ENCODE results near the gene NRXN3. TPM values are rescaled to one million over a fixed set of nuclear protein-coding genes. Genes with fewer than 3 reads are reported as not detected.

Gene NRXN3
- total RNA-seq, 2 donors from 2014 or later = 1.2 to 7.8 TPM

GRCh38 chr14:78823516-78823915 lies 653.3 kb downstream of the NRXN3 start:
- TF ChIP-seq, protein P1, sequence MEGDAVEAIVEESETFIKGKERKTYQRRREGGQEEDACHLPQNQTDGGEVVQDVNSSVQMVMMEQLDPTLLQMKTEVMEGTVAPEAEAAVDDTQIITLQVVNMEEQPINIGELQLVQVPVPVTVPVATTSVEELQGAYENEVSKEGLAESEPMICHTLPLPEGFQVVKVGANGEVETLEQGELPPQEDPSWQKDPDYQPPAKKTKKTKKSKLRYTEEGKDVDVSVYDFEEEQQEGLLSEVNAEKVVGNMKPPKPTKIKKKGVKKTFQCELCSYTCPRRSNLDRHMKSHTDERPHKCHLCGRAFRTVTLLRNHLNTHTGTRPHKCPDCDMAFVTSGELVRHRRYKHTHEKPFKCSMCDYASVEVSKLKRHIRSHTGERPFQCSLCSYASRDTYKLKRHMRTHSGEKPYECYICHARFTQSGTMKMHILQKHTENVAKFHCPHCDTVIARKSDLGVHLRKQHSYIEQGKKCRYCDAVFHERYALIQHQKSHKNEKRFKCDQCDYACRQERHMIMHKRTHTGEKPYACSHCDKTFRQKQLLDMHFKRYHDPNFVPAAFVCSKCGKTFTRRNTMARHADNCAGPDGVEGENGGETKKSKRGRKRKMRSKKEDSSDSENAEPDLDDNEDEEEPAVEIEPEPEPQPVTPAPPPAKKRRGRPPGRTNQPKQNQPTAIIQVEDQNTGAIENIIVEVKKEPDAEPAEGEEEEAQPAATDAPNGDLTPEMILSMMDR (IDR thresholded peaks at IDR 0.05) = no peak
- Histone ChIP-seq H3K9ac (ENCODE audit: low read depth in 2 of 2, low read length in 2 of 2) (no peak overlapping the region), H3K27me3 (no peaks in the 10 kb centered on the region), H3K9me3 (no peaks in the 10 kb centered on the region), H3K4me1 (no peaks in the 10 kb centered on the region), H3K36me3 (no peaks in the 10 kb centered on the region), H3K27ac (no peak overlapping the region), H3K4me3 (no peak overlapping the region)
- intact Hi-C loops (cut with DNase I) = no loop called here
- no peak for DNase-seq

DNA sequence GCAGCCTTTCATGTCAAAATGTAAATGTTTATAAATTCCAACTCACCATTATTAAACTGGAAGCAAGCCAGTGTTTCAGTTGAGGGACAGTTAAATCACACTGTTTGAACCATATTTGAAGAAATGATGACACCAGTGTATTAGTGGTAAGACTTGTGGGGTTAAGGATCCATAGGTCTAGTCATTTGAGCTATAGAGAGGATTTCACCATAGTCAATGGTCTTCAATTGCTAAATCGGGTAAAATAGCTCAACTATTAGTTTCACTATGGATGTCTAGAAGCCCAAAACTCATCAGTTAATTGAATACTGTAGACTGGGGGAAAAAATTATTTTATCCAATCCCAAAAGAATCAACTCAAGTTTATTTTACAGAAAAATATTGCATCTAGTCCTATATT lies 659.1 kb downstream of the NRXN3 start:
- Histone ChIP-seq H3K9ac (ENCODE audit: low read depth in 2 of 2, low read length in 2 of 2) (no peak overlapping the region), H3K36me3 (no peaks in the 10 kb centered on the region), H3K4me3 (no peak overlapping the region), H3K9me3 (no peaks in the 10 kb centered on the region), H3K27me3 (no peaks in the 10 kb centered on the region), H3K4me1 (no peaks in the 10 kb centered on the region), H3K27ac (no peak overlapping the region)
- no peak for DNase-seq
- TF ChIP-seq, protein P1 (IDR thresholded peaks at IDR 0.05) = no peak
- intact Hi-C loops (cut with DNase I) = no loop called here

DNA sequence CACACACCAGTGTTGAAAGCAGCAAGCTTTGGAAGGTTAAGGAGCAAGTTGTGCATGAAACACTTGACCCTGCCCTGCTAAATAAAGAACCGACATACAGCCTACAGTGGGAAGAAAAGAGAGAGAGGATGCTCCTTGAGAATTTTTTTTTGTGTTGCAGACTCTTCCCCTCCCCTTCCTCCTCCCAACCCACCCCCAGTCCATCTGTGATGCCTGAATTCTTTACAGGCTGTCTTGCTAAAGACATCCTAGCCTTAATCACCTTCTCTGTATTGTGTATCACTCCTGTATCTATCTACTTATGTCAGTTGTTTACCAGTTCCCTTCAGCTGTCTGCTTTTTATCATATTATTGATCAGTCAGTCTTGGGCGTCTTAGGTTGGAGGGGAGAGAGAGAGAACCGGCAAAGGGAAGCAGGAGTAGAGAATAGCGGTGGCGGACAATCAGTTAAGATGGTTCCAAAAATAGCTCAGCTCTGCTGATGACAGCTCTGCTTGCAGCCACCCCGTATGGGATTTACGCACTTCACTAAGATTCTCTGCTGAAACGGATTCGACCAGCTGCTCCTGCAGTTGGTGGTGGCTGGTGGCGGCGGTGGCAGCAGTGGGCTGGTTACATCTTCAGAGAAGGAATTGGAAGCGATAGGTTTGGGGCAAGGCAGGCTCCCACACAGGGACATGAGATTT lies 664.7 kb downstream of the NRXN3 start:
- DNase-seq = no peak
- TF ChIP-seq, protein P1 (IDR thresholded peaks at IDR 0.05) = no peak
- Histone ChIP-seq H3K9me3 (no peaks in the 10 kb centered on the region), H3K27ac (no peak overlapping the region), H3K36me3 (no peaks in the 10 kb centered on the region), H3K27me3 (no peaks in the 10 kb centered on the region), H3K4me3 (no peak overlapping the region), H3K4me1 (no peaks in the 10 kb centered on the region), H3K9ac (ENCODE audit: low read depth in 2 of 2, low read length in 2 of 2) (no peak overlapping the region)
- intact Hi-C loops (cut with DNase I) = no loop called here

DNA sequence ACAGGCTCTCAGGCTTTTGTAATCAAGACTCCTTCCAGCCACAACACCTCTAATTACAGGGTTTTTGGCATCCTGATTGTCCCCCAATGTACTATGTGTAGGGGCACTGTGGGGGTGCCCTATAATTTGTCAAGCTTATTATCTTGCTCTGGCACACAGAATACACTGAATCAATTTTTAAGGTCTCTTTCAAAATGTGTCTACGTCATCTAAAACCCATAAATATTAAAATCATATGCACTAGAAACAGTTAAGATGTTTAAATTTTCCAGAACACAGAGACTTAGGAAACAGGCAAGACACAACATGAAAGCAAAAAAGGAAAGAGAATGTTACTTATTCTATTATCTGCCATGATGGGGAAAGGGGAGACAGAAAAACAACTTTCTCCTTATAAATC lies 665.7 kb downstream of the NRXN3 start:
- H3K36me3 ChIP-seq = no peaks in the 10 kb centered on the region
- no peaks in the 10 kb centered on the region for H3K27me3 ChIP-seq
- intact Hi-C loops (cut with DNase I) = no loop called here
- H3K9me3 ChIP-seq = no peaks in the 10 kb centered on the region
- no peak overlapping the region for H3K27ac ChIP-seq
- no peak for DNase-seq
- no peak overlapping the region for H3K4me3 ChIP-seq
- no peaks in the 10 kb centered on the region for H3K4me1 ChIP-seq
- no peak overlapping the region for H3K9ac ChIP-seq (ENCODE audit: low read depth in 2 of 2, low read length in 2 of 2)
- TF ChIP-seq, protein P1 (IDR thresholded peaks at IDR 0.05) = no peak

DNA sequence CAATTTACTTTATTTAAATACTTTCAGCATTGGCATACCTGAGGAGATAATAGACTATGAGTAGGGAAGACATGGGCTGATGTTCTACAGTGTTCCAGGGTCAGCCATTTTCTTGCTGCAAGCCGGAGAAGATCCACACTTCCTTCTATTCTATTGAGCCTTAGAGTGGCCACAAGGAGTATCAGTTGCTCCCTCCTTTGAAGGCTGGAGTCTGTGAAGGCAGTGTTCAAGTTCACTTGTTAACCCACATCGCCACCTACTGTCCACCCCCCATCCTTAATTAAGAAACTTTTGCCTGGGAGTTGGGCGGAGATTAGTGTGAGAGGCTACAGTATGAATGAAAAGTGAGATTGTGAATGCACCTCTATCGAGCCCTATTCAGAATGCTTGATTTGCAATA lies 666.6 kb downstream of the NRXN3 start:
- intact Hi-C loops (cut with DNase I) = no loop called here
- peak; percentile 49 for DNase-seq
- no peak overlapping the region for H3K9ac ChIP-seq (ENCODE audit: low read depth in 2 of 2, low read length in 2 of 2)
- no peak overlapping the region for H3K27ac ChIP-seq
- H3K4me3 ChIP-seq = no peak overlapping the region
- H3K27me3 ChIP-seq = no peaks in the 10 kb centered on the region
- TF ChIP-seq, protein P1 (IDR thresholded peaks at IDR 0.05) = peak; percentile 29
- H3K4me1 ChIP-seq = no peaks in the 10 kb centered on the region
- H3K36me3 ChIP-seq = no peaks in the 10 kb centered on the region
- H3K9me3 ChIP-seq = no peaks in the 10 kb centered on the region

Measured in colonic mucosa (tissue), 4 donors.